ENCODE results near the gene PRR16. TPM values are rescaled to one million over a fixed set of nuclear protein-coding genes. Genes with fewer than 3 reads are reported as not detected.

The PRR16 gene
- total RNA-seq, 1 donor from 2014 or later = 0.25 TPM

GRCh38 chr5:120631611-120632010 is 167.5 kb downstream of the PRR16 start:
- Mint-ChIP-seq H3K4me1 (ENCODE audit: low read depth, unreplicated experiment) (peaks cover 1% of the 10 kb centered on the region), H3K27ac (ENCODE audit: unreplicated experiment) (no peak overlapping the region), H3K36me3 (ENCODE audit: unreplicated experiment) (no peaks in the 10 kb centered on the region), H3K27me3 (ENCODE audit: unreplicated experiment) (no peaks in the 10 kb centered on the region), H3K4me3 (ENCODE audit: unreplicated experiment) (no peak overlapping the region), H3K9me3 (ENCODE audit: unreplicated experiment) (peaks cover 2% of the 10 kb centered on the region)
- no peak for DNase-seq
- TF ChIP-seq CTCF (IDR thresholded peaks at IDR 0.05; ENCODE audit: partially characterized antibody, unreplicated experiment) = no peak

- no peaks in the 10 kb centered on the region for H3K36me3 Mint-ChIP-seq (ENCODE audit: unreplicated experiment)
- no peaks in the 10 kb centered on the region for H3K27me3 Mint-ChIP-seq (ENCODE audit: unreplicated experiment)
- DNase-seq = no peak
- TF ChIP-seq CTCF (IDR thresholded peaks at IDR 0.05; ENCODE audit: partially characterized antibody, unreplicated experiment) = no peak
- peaks cover 1% of the 10 kb centered on the region for H3K4me1 Mint-ChIP-seq (ENCODE audit: low read depth, unreplicated experiment)
- no peak overlapping the region for H3K4me3 Mint-ChIP-seq (ENCODE audit: unreplicated experiment)
- H3K9me3 Mint-ChIP-seq (ENCODE audit: unreplicated experiment) = peaks cover 2% of the 10 kb centered on the region
- H3K27ac Mint-ChIP-seq (ENCODE audit: unreplicated experiment) = no peak overlapping the region
These were observed 168.3 kb downstream of the PRR16 start for GRCh38 chr5:120632430-120632829.

- H3K4me3 Mint-ChIP-seq (ENCODE audit: unreplicated experiment) = no peak overlapping the region
- H3K27me3 Mint-ChIP-seq (ENCODE audit: unreplicated experiment) = no peaks in the 10 kb centered on the region
- TF ChIP-seq CTCF (IDR thresholded peaks at IDR 0.05; ENCODE audit: partially characterized antibody, unreplicated experiment) = no peak
- no peaks in the 10 kb centered on the region for H3K9me3 Mint-ChIP-seq (ENCODE audit: unreplicated experiment)
- no peaks in the 10 kb centered on the region for H3K4me1 Mint-ChIP-seq (ENCODE audit: low read depth, unreplicated experiment)
- no peak for DNase-seq
- H3K27ac Mint-ChIP-seq (ENCODE audit: unreplicated experiment) = no peak overlapping the region
- H3K36me3 Mint-ChIP-seq (ENCODE audit: unreplicated experiment) = no peaks in the 10 kb centered on the region
These were observed 174.3 kb downstream of the PRR16 start for GRCh38 chr5:120638449-120638848.

- H3K4me1 Mint-ChIP-seq (ENCODE audit: low read depth, unreplicated experiment) = no peaks in the 10 kb centered on the region
- H3K4me3 Mint-ChIP-seq (ENCODE audit: unreplicated experiment) = no peak overlapping the region
- DNase-seq = no peak
- H3K36me3 Mint-ChIP-seq (ENCODE audit: unreplicated experiment) = no peaks in the 10 kb centered on the region
- no peak for TF ChIP-seq CTCF (IDR thresholded peaks at IDR 0.05; ENCODE audit: partially characterized antibody, unreplicated experiment)
- no peaks in the 10 kb centered on the region for H3K9me3 Mint-ChIP-seq (ENCODE audit: unreplicated experiment)
- no peaks in the 10 kb centered on the region for H3K27me3 Mint-ChIP-seq (ENCODE audit: unreplicated experiment)
- H3K27ac Mint-ChIP-seq (ENCODE audit: unreplicated experiment) = no peak overlapping the region
These were observed 176.7 kb downstream of the PRR16 start for GRCh38 chr5:120640778-120641177.

- no peak for DNase-seq
- H3K4me3 Mint-ChIP-seq (ENCODE audit: unreplicated experiment) = no peak overlapping the region
- TF ChIP-seq CTCF (IDR thresholded peaks at IDR 0.05; ENCODE audit: partially characterized antibody, unreplicated experiment) = no peak
- no peaks in the 10 kb centered on the region for H3K36me3 Mint-ChIP-seq (ENCODE audit: unreplicated experiment)
- H3K27ac Mint-ChIP-seq (ENCODE audit: unreplicated experiment) = no peak overlapping the region
- H3K9me3 Mint-ChIP-seq (ENCODE audit: unreplicated experiment) = no peaks in the 10 kb centered on the region
- H3K4me1 Mint-ChIP-seq (ENCODE audit: low read depth, unreplicated experiment) = no peaks in the 10 kb centered on the region
- no peaks in the 10 kb centered on the region for H3K27me3 Mint-ChIP-seq (ENCODE audit: unreplicated experiment)
These were observed 180.4 kb downstream of the PRR16 start for GRCh38 chr5:120644516-120644915.

Data from glutamatergic neuron (in vitro differentiated cells).